Liver (tissue), 9 donors: ENCODE results near the gene TEDC2. TPM values are rescaled to one million over a fixed set of nuclear protein-coding genes. Genes with fewer than 3 reads are reported as not detected.

Source experiments
- DNase-seq: peaks from one replicate; pipeline ENCODE4 v3.0.0-alpha.2; 2017; ENCODE audit warnings: low spot score
- H3K27ac ChIP-seq, 2 donors: one replicate each; pipeline ENCODE4 v1.7.0; 2013; ENCODE audit warnings: inconsistent platforms in 2 of 2, low read length in 2 of 2, control low read depth in 1 of 2, low read depth in 1 of 2, mild to moderate bottlenecking in 1 of 2
- H3K27me3 ChIP-seq, 4 donors: one replicate each; pipeline versions ENCODE4 v1.6.1 to v1.7.0; 2013; ENCODE audit warnings: low read length in 3 of 4, inconsistent platforms in 1 of 4, mild to moderate bottlenecking in 1 of 4, moderate library complexity in 1 of 4; ENCODE audit not compliant: control insufficient read depth in 4 of 4, insufficient read depth in 4 of 4
- H3K36me3 ChIP-seq, 4 donors: one replicate each; pipeline versions ENCODE4 v1.6.1 to v1.7.0; 2013; ENCODE audit warnings: low read length in 3 of 4, mild to moderate bottlenecking in 3 of 4, low read depth in 1 of 4, moderate library complexity in 1 of 4; ENCODE audit not compliant: control insufficient read depth in 4 of 4, insufficient read depth in 3 of 4
- H3K4me1 ChIP-seq, 4 donors: one replicate each; pipeline versions ENCODE4 v1.6.1 to v1.7.0; 2013; ENCODE audit warnings: low read length in 3 of 4, mild to moderate bottlenecking in 3 of 4, moderate library complexity in 1 of 4; ENCODE audit not compliant: control insufficient read depth in 4 of 4, insufficient read depth in 4 of 4
- H3K4me3 ChIP-seq, 3 donors: one replicate each; pipeline versions ENCODE4 v1.6.1 to v1.7.0; 2013; ENCODE audit warnings: low read length in 3 of 3, control low read depth in 1 of 3, low read depth in 1 of 3, mild to moderate bottlenecking in 1 of 3
- H3K9ac ChIP-seq, 2 donors: one replicate each; pipeline ENCODE4 v1.7.0; 2013; ENCODE audit warnings: low read length in 2 of 2, mild to moderate bottlenecking in 2 of 2, moderate library complexity in 2 of 2, control low read depth in 1 of 2, low read depth in 1 of 2
- H3K9me3 ChIP-seq, 4 donors: one replicate each; pipeline versions ENCODE4 v1.6.1 to v1.7.0; 2013; ENCODE audit warnings: low read length in 3 of 4; ENCODE audit not compliant: control insufficient read depth in 4 of 4
- EGR1 ChIP-seq, 2 donors: IDR thresholded peaks; 2 replicates each; pipeline ENCODE4 v1.6.1; 2016 to 2018; ENCODE audit warnings: antibody characterized with exemption in 2 of 2, low read depth in 2 of 2
- FOXA1 ChIP-seq: IDR thresholded peaks from 2 replicates; pipeline ENCODE4 v1.6.1; 2016; ENCODE audit warnings: antibody characterized with exemption
- FOXA2 ChIP-seq: IDR thresholded peaks from 2 replicates; pipeline ENCODE4 v1.6.1; 2016; ENCODE audit warnings: antibody characterized with exemption
- GABPA ChIP-seq, 2 donors: IDR thresholded peaks in 1 of 2; conservative IDR thresholded peaks in 1 of 2; 2 replicates each; pipeline ENCODE4 v1.6.1; 2016; ENCODE audit warnings: antibody characterized with exemption in 2 of 2, mild to moderate bottlenecking in 1 of 2, moderate library complexity in 1 of 2
- HNF4A ChIP-seq, 2 donors: conservative IDR thresholded peaks; 2 replicates each; pipeline ENCODE4 v1.6.1; 2016; ENCODE audit warnings: antibody characterized with exemption in 2 of 2, mild to moderate bottlenecking in 2 of 2
- HNF4G ChIP-seq: IDR thresholded peaks from 2 replicates; pipeline ENCODE4 v1.6.1; 2016; ENCODE audit warnings: antibody characterized with exemption
- JUND ChIP-seq, 2 donors: IDR thresholded peaks; 2 replicates each; pipeline ENCODE4 v1.6.1; 2016; ENCODE audit warnings: antibody characterized with exemption in 2 of 2
- NR2F2 ChIP-seq: IDR thresholded peaks from 2 replicates; pipeline ENCODE4 v1.6.1; 2016; ENCODE audit warnings: antibody characterized with exemption
- RAD21 ChIP-seq, 2 donors: IDR thresholded peaks; 2 replicates each; pipeline ENCODE4 v1.6.1; 2016; ENCODE audit warnings: antibody characterized with exemption in 2 of 2, mild to moderate bottlenecking in 2 of 2
- RXRA ChIP-seq, 2 donors: IDR thresholded peaks; 2 replicates each; pipeline ENCODE4 v1.6.1; 2017 to 2018; ENCODE audit warnings: antibody characterized with exemption in 2 of 2, mild to moderate bottlenecking in 1 of 2
- SP1 ChIP-seq: IDR thresholded peaks from 2 replicates; pipeline ENCODE4 v1.6.1; 2018; ENCODE audit warnings: antibody characterized with exemption, mild to moderate bottlenecking
- TAF1 ChIP-seq: conservative IDR thresholded peaks from 2 replicates; pipeline ENCODE4 v1.6.1; 2016; ENCODE audit warnings: antibody characterized with exemption, mild to moderate bottlenecking
- YY1 ChIP-seq: IDR thresholded peaks from 2 replicates; pipeline ENCODE4 v1.6.1; 2016; ENCODE audit warnings: antibody characterized with exemption, mild to moderate bottlenecking
- WGBS: extraction: QIAGEN DNeasy Blood & Tissue Kit; methylation state at CpG from one replicate; pipeline ENCODE4 v1.1.7; 2013; 5-methylcytosine and 5-hydroxymethylcytosine counted together
- polyA plus RNA-seq, 2 donors: library from polyadenylated mRNA; stranded (reverse) in 1 of 2; unstranded in 1 of 2; fragments of 200-250 nt in 1 of 2; fragments of >200 nt in 1 of 2; fragmentation: Nextera tagmentation in 1 of 2; extraction: Ambion mirVana in 1 of 2; gene quantifications; one replicate each; pipeline versions ENCODE4 v1.2.1 to v1.2.3, GENCODE V29; 2013 to 2015
- total RNA-seq, 2 donors: library from RNA; depleted of rRNA; stranded (reverse); fragments of >200 nt; gene quantifications; one replicate each; pipeline ENCODE4 v1.2.3, GENCODE V29; 2014
- TF ChIP-seq, protein P1 (sequence below): fragments of 150-350 bp; IDR thresholded peaks from 2 replicates; pipeline ENCODE4 v1.5.1; 2017; ENCODE audit warnings: improper control_type of control experiment, low read depth, low read length; ENCODE audit not compliant: missing input control
- TF ChIP-seq, protein P2 (sequence below): IDR thresholded peaks from 2 replicates; pipeline ENCODE4 v1.6.1; 2016; ENCODE audit warnings: antibody characterized with exemption
- TF ChIP-seq, protein P3 (sequence below): IDR thresholded peaks from 2 replicates; pipeline ENCODE4 v1.6.1; 2016; ENCODE audit warnings: antibody characterized with exemption
- TF ChIP-seq, protein P4 (sequence below): IDR thresholded peaks from 2 replicates; pipeline ENCODE4 v1.6.1; 2016; ENCODE audit warnings: antibody characterized with exemption, mild to moderate bottlenecking
- TF ChIP-seq, protein P5 (sequence below): IDR thresholded peaks from 2 replicates; pipeline ENCODE4 v1.6.1; 2016; ENCODE audit warnings: antibody characterized with exemption
- donor health status: healthy.
- donor health status: healthy.
- donor health status: healthy.
- donor health status: healthy.
- donor health status: healthy.

The TEDC2 gene
- total and polyA plus RNA-seq, 4 donors = 0.71 to 6.7 (median 1.1) TPM

DNA sequence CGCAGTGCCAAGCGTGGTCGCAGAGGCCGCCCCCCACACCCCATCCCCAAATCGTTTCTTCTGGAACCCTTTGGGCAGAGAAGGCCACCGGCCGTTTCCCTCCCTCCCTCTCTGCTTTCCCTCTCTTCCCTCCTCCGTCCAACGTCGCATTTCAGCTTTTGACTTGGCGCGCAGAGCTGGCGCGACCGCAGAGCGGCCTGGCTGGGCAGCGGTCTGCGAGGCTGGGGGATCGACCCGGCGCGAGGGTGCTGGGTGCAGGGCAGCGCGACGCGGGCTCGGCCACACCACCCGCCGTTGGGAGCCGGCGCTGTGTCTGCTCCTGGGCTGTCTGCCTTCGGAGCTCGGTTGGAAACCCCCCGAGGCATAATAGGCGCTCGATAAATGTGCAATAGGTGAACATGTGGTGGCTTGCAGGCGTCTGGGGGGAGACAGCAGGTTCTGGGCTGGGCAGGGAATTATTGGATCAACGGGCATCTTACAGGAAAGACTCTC lies 8.4 kb downstream of the TEDC2 start:
- no peak for DNase-seq
- Histone ChIP-seq H3K9ac (no peak overlapping the region), H3K27ac (peak overlapping the region in 1 of 2 donors; percentile 35), H3K9me3 (no peaks in the 10 kb centered on the region), H3K4me1 (peaks cover 33 to 57% (median 42%) of the 10 kb centered on the region in 4 donors), H3K36me3 (no peaks in the 10 kb centered on the region), H3K4me3 (peak overlapping the region in 1 of 3 donors; percentile 51), H3K27me3 (no peaks in the 10 kb centered on the region)
- WGBS = under 1% methylated on average over 38 of the region's 38 CpGs
- TF ChIP-seq JUND (IDR thresholded peaks at IDR 0.05) = no peak
- TF ChIP-seq FOXA1 = no peak
- TF ChIP-seq TAF1 = no peak
- TF ChIP-seq, protein P1, sequence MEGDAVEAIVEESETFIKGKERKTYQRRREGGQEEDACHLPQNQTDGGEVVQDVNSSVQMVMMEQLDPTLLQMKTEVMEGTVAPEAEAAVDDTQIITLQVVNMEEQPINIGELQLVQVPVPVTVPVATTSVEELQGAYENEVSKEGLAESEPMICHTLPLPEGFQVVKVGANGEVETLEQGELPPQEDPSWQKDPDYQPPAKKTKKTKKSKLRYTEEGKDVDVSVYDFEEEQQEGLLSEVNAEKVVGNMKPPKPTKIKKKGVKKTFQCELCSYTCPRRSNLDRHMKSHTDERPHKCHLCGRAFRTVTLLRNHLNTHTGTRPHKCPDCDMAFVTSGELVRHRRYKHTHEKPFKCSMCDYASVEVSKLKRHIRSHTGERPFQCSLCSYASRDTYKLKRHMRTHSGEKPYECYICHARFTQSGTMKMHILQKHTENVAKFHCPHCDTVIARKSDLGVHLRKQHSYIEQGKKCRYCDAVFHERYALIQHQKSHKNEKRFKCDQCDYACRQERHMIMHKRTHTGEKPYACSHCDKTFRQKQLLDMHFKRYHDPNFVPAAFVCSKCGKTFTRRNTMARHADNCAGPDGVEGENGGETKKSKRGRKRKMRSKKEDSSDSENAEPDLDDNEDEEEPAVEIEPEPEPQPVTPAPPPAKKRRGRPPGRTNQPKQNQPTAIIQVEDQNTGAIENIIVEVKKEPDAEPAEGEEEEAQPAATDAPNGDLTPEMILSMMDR = no peak
- TF ChIP-seq, protein P2, sequence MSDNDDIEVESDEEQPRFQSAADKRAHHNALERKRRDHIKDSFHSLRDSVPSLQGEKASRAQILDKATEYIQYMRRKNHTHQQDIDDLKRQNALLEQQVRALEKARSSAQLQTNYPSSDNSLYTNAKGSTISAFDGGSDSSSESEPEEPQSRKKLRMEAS = no peak
- TF ChIP-seq RXRA (IDR thresholded peaks at IDR 0.05) = no peak
- no peak for TF ChIP-seq HNF4A (conservative IDR thresholded peaks at IDR 0.05)
- TF ChIP-seq HNF4G = no peak
- no peak for TF ChIP-seq NR2F2
- TF ChIP-seq, protein P3, sequence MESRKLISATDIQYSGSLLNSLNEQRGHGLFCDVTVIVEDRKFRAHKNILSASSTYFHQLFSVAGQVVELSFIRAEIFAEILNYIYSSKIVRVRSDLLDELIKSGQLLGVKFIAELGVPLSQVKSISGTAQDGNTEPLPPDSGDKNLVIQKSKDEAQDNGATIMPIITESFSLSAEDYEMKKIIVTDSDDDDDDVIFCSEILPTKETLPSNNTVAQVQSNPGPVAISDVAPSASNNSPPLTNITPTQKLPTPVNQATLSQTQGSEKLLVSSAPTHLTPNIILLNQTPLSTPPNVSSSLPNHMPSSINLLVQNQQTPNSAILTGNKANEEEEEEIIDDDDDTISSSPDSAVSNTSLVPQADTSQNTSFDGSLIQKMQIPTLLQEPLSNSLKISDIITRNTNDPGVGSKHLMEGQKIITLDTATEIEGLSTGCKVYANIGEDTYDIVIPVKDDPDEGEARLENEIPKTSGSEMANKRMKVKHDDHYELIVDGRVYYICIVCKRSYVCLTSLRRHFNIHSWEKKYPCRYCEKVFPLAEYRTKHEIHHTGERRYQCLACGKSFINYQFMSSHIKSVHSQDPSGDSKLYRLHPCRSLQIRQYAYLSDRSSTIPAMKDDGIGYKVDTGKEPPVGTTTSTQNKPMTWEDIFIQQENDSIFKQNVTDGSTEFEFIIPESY = no peak
- no peak for TF ChIP-seq RAD21 (IDR thresholded peaks at IDR 0.05)
- TF ChIP-seq FOXA2 = no peak
- TF ChIP-seq, protein P4, sequence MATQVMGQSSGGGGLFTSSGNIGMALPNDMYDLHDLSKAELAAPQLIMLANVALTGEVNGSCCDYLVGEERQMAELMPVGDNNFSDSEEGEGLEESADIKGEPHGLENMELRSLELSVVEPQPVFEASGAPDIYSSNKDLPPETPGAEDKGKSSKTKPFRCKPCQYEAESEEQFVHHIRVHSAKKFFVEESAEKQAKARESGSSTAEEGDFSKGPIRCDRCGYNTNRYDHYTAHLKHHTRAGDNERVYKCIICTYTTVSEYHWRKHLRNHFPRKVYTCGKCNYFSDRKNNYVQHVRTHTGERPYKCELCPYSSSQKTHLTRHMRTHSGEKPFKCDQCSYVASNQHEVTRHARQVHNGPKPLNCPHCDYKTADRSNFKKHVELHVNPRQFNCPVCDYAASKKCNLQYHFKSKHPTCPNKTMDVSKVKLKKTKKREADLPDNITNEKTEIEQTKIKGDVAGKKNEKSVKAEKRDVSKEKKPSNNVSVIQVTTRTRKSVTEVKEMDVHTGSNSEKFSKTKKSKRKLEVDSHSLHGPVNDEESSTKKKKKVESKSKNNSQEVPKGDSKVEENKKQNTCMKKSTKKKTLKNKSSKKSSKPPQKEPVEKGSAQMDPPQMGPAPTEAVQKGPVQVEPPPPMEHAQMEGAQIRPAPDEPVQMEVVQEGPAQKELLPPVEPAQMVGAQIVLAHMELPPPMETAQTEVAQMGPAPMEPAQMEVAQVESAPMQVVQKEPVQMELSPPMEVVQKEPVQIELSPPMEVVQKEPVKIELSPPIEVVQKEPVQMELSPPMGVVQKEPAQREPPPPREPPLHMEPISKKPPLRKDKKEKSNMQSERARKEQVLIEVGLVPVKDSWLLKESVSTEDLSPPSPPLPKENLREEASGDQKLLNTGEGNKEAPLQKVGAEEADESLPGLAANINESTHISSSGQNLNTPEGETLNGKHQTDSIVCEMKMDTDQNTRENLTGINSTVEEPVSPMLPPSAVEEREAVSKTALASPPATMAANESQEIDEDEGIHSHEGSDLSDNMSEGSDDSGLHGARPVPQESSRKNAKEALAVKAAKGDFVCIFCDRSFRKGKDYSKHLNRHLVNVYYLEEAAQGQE = no peak
- TF ChIP-seq GABPA (IDR thresholded peaks at IDR 0.05 in 1 of 2, conservative IDR thresholded peaks at IDR 0.05 in 1 of 2) = no peak
- TF ChIP-seq YY1 = no peak
- no peak for TF ChIP-seq SP1
- no peak for TF ChIP-seq EGR1 (IDR thresholded peaks at IDR 0.05; ENCODE audit: low read depth in 2 of 2)
- TF ChIP-seq, protein P5, sequence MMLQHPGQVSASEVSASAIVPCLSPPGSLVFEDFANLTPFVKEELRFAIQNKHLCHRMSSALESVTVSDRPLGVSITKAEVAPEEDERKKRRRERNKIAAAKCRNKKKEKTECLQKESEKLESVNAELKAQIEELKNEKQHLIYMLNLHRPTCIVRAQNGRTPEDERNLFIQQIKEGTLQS = no peak
